Subcutaneous abdominal adipose tissue (tissue), 5 donors: ENCODE data around the gene CCDC40.
A peak's percentile ranks its signal among the peaks of the same experiment; 100 is the strongest.

Experiments
- H3K27ac ChIP-seq: one replicate; pipeline ENCODE4 v1.7.0; 2013; ENCODE audit warnings: low read depth, mild to moderate bottlenecking, inconsistent platforms, low read length, moderate library complexity
- H3K27me3 ChIP-seq, 5 donors: one replicate each; pipeline ENCODE4 v1.7.0; 2013; ENCODE audit warnings: low read length in 5 of 5, inconsistent platforms in 1 of 5; ENCODE audit not compliant: control insufficient read depth in 5 of 5, insufficient read depth in 4 of 5
- H3K36me3 ChIP-seq, 5 donors: one replicate each; pipeline ENCODE4 v1.7.0; 2013; ENCODE audit warnings: low read length in 5 of 5; ENCODE audit not compliant: control insufficient read depth in 5 of 5, insufficient read depth in 5 of 5
- H3K4me1 ChIP-seq, 5 donors: one replicate each; pipeline ENCODE4 v1.7.0; 2013; ENCODE audit warnings: low read length in 5 of 5, mild to moderate bottlenecking in 3 of 5, moderate library complexity in 1 of 5; ENCODE audit not compliant: control insufficient read depth in 5 of 5, insufficient read depth in 5 of 5
- H3K4me3 ChIP-seq, 5 donors: one replicate each; pipeline ENCODE4 v1.7.0; 2013; ENCODE audit warnings: low read length in 5 of 5, low read depth in 1 of 5
- H3K9ac ChIP-seq, 5 donors: one replicate each; pipeline ENCODE4 v1.7.0; 2013; ENCODE audit warnings: low read length in 5 of 5, mild to moderate bottlenecking in 4 of 5, moderate library complexity in 3 of 5
- H3K9me3 ChIP-seq, 5 donors: one replicate each; pipeline ENCODE4 v1.7.0; 2013; ENCODE audit warnings: low read length in 5 of 5; ENCODE audit not compliant: control insufficient read depth in 5 of 5
- donor health status: healthy.
- donor health status: healthy.
- donor health status: healthy.
- donor health status: healthy.
- donor health status: healthy.

The CCDC40 gene

DNA sequence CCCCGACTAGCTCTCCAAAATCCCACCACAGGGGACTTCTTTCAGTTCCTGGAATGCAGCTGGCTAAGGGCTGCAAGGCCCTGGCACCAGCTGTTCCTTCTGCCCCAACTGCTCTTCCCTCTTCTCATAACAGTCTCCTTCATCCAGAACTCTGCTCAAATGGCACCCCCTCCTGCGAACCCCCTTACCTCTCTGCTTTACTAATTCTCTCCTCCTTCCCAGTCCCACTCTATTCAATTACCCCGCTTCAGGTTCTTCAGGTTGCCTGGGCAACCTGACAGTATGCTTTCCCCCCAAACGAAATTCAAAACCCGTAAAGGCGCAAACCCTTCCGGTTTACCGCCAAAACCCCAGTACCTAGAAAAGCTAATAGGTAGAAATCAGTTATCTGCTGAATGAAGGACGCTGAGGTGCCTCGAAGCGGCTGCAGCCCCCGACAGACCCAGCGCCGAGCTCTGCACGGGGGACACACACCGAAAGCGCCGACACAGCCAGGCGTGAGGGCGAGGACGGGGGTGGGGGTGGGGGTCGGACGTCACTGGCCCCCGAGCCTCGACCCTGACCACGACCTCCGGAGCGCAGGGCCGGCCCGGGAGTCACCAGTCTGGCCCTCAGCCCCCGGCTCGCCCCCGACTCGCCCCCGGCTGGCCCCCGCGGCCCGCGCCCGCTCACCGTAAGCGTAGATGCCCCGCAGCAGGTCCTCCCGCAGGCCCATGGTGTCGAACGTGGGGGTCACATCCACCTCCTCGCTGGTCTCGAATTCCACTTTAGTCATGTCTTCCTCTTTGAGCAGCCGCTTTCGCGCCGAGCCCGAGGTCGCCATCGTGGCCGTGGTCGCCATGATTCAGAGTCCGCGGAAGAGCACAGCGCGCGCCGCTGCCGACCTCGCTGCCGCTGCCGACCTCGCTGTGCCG is 109.9 kb downstream of the CCDC40 start:
- Histone ChIP-seq H3K9ac (peak overlapping the region; percentile 68 to 88 (median 82)), H3K36me3 (peaks cover 0 to 29% (median 25%) of the 10 kb centered on the region in 5 donors), H3K4me3 (peak overlapping the region; percentile 82 to 96 (median 88)), H3K4me1 (peaks cover 8 to 29% (median 26%) of the 10 kb centered on the region in 5 donors), H3K27me3 (no peaks in the 10 kb centered on the region), H3K27ac (peak overlapping the region; percentile 84), H3K9me3 (no peaks in the 10 kb centered on the region)

DNA sequence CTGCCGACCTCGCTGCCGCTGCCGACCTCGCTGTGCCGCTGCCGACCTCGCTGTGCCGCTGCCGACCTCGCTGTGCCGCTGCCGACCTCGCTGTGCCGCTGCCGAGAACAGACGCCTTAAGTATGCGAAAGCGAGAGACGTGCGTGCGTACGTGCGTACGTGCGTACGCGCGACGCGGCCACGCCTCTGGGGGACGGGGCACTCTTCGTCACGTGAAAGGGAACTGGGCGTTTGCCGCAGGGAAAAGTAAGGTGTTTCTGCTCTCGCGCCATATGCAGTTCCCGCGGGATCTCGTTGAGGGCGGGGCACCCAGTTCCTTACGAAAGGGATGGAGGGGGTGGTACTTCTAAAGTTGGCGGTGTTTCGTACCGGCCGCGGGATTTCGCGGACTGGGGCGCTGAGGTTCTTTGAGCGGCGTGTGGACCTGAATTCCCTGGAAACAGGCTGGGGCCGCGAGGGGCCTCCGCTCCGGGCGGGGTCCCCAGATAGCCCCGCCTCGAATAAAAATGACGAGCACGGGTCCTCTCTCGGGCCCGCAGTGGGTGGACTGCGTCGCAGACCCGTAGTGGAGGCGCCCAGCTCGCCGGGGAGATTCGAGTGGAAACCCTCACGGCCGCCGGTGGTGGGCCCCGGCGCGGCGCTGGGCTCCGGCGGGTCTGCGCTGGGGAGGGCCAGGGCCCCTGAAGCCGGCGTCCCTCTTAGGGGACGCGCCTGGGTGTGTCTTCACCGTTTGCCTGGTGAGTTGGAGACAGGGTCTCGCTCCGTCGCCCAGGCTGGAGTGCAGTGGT is 110.8 kb downstream of the CCDC40 start, which contains the start of gene EIF4A3:
Gene EIF4A3, minus strand, starts transcription at position 94 of the 788 bp plus-strand sequence. CDS start 167 bp downstream, outside the sequence.
- Histone ChIP-seq H3K27ac (peak within 1 kb of the TSS; percentile 84), H3K36me3 (peaks cover 0 to 20% (median 18%) of the 10 kb centered on the region in 5 donors), H3K4me1 (peaks cover 8 to 29% (median 26%) of the 10 kb centered on the region in 5 donors), H3K4me3 (peak within 1 kb of the TSS; percentile 82 to 96 (median 88)), H3K27me3 (no peaks in the 10 kb centered on the region), H3K9me3 (no peaks in the 10 kb centered on the region), H3K9ac (peak within 1 kb of the TSS; percentile 68 to 90 (median 84))
